Keratinocyte (primary cell): Measurements from ENCODE around the gene EHMT1.

ENCODE experiments used
- CTCF ChIP-seq, 3 experiments: IDR thresholded peaks in 1 of 3; conservative IDR thresholded peaks in 1 of 3; optimal IDR thresholded peaks in 1 of 3; 2 replicates in 2 of 3; 3 replicates in 1 of 3; pipeline versions ENCODE3 to v1.5.1; 2011; ENCODE audit warnings: low read length in 3 of 3, mild to moderate bottlenecking in 3 of 3, moderate library complexity in 2 of 3, control low read depth in 1 of 3, inconsistent platforms in 1 of 3; ENCODE audit not compliant: insufficient read depth in 2 of 3; ENCODE audit errors: extremely low read depth in 1 of 3
- EZH2 ChIP-seq: IDR thresholded peaks from one replicate; pipeline ENCODE4 v1.6.1; 2012; ENCODE audit warnings: inconsistent platforms, mild to moderate bottlenecking, low read length, moderate library complexity

- TF ChIP-seq CTCF (optimal IDR thresholded peaks at IDR 0.05 in 1 of 3, IDR thresholded peaks at IDR 0.05 in 1 of 3, conservative IDR thresholded peaks at IDR 0.05 in 1 of 3; ENCODE audit: extremely low read depth in 1 of 3, insufficient read depth in 2 of 3, low read length in 3 of 3) (peak in 1 of 3 experiments; percentile 12), EZH2 (no peak)
Measured at GRCh38 chr9:137580209-137580953, 38.4 kb upstream of the EHMT1 start.
